Measurements from ENCODE around the gene NUPR1.

- no peak for TF ChIP-seq CTCF (IDR thresholded peaks at IDR 0.05)
- TF ChIP-seq EP300 (IDR thresholded peaks at IDR 0.05): no peak
- TF ChIP-seq POLR2A (IDR thresholded peaks at IDR 0.05): no peak
Observed at GRCh38 chr16:28528463-28528867, 10.3 kb downstream of the NUPR1 start.
